ENCODE measurements around the gene BCAS1. TPM values are rescaled to one million over a fixed set of nuclear protein-coding genes. Genes with fewer than 3 reads are reported as not detected.

The BCAS1 gene
- total RNA-seq, 1 donor from 2014 or later, result 0.81 TPM

GRCh38 chr20:54102543-54102942 is 32.1 kb upstream of the BCAS1 start:
- intact Hi-C loops (cut with DNase I), result no loop called here

GRCh38 chr20:54100563-54100962 is 30.2 kb upstream of the BCAS1 start:
- no peaks in the 10 kb centered on the region for H3K27me3 ChIP-seq
- H3K4me1 ChIP-seq, result no peaks in the 10 kb centered on the region
- no peak for TF ChIP-seq CTCF (IDR thresholded peaks at IDR 0.05)
- DNase-seq (no peak), ATAC-seq (no peak)
- no peak overlapping the region for H3K4me3 ChIP-seq
- intact Hi-C loops (cut with DNase I), result no loop called here
- H3K27ac ChIP-seq, result no peak overlapping the region
- H3K9me3 ChIP-seq, result no peaks in the 10 kb centered on the region
- no peaks in the 10 kb centered on the region for H3K36me3 ChIP-seq

More at GRCh38 chr20:54102543-54102942, 32.1 kb upstream of the BCAS1 start:
- Histone ChIP-seq H3K27ac (no peak overlapping the region), H3K9me3 (no peaks in the 10 kb centered on the region), H3K36me3 (no peaks in the 10 kb centered on the region), H3K27me3 (no peaks in the 10 kb centered on the region), H3K4me1 (no peaks in the 10 kb centered on the region), H3K4me3 (no peak overlapping the region)
- ATAC-seq, result no peak
- no peak for DNase-seq
- TF ChIP-seq CTCF (IDR thresholded peaks at IDR 0.05), result no peak

- H3K4me1 ChIP-seq, result no peaks in the 10 kb centered on the region
- TF ChIP-seq CTCF (IDR thresholded peaks at IDR 0.05), result no peak
- no peaks in the 10 kb centered on the region for H3K9me3 ChIP-seq
- no peak for DNase-seq
- H3K27ac ChIP-seq, result no peak overlapping the region
- intact Hi-C loops (cut with DNase I), result no loop called here
- no peak for ATAC-seq
- H3K27me3 ChIP-seq, result no peaks in the 10 kb centered on the region
- no peaks in the 10 kb centered on the region for H3K36me3 ChIP-seq
- H3K4me3 ChIP-seq, result no peak overlapping the region
Observed at GRCh38 chr20:54099894-54100293, 29.5 kb upstream of the BCAS1 start.

- Histone ChIP-seq H3K27me3 (no peaks in the 10 kb centered on the region), H3K9me3 (no peaks in the 10 kb centered on the region), H3K27ac (no peak overlapping the region), H3K36me3 (no peaks in the 10 kb centered on the region), H3K4me1 (no peaks in the 10 kb centered on the region), H3K4me3 (no peak overlapping the region)
- intact Hi-C loops (cut with DNase I), result no loop called here
- no peak for DNase-seq
- TF ChIP-seq CTCF (IDR thresholded peaks at IDR 0.05), result no peak
- ATAC-seq, result no peak
Observed at GRCh38 chr20:54098047-54098446, 27.7 kb upstream of the BCAS1 start.

- H3K27me3 ChIP-seq, result no peaks in the 10 kb centered on the region
- TF ChIP-seq CTCF (IDR thresholded peaks at IDR 0.05), result no peak
- intact Hi-C loops (cut with DNase I), result no loop called here
- no peaks in the 10 kb centered on the region for H3K36me3 ChIP-seq
- ATAC-seq (no peak), DNase-seq (no peak)
- no peak overlapping the region for H3K27ac ChIP-seq
- H3K9me3 ChIP-seq, result no peaks in the 10 kb centered on the region
- H3K4me1 ChIP-seq, result no peaks in the 10 kb centered on the region
- H3K4me3 ChIP-seq, result no peak overlapping the region
Observed at GRCh38 chr20:54097236-54097529, 26.8 kb upstream of the BCAS1 start.

- H3K4me1 ChIP-seq, result no peaks in the 10 kb centered on the region
- no peak for TF ChIP-seq CTCF (IDR thresholded peaks at IDR 0.05)
- intact Hi-C loops (cut with DNase I), result no loop called here
- H3K36me3 ChIP-seq, result no peaks in the 10 kb centered on the region
- no peak overlapping the region for H3K4me3 ChIP-seq
- H3K9me3 ChIP-seq, result no peaks in the 10 kb centered on the region
- DNase-seq (no peak), ATAC-seq (no peak)
- H3K27me3 ChIP-seq, result no peaks in the 10 kb centered on the region
- H3K27ac ChIP-seq, result no peak overlapping the region
Observed at GRCh38 chr20:54095824-54096223, 25.4 kb upstream of the BCAS1 start.

Data from upper lobe of right lung (tissue), 1 donor.